Erythroblast (primary cell): ENCODE results near the gene TPK1.

Experiments used
- DNase-seq, 2 experiments: peaks; one replicate each; lab custom pipeline; 2025; lab: John Stamatoyannopoulos, UW
- GATA1 ChIP-seq: IDR thresholded peaks from 2 replicates; pipeline ENCODE4 v1.6.1; 2011; ENCODE audit warnings: low read depth, mild to moderate bottlenecking, control low read depth, low read length, moderate library complexity
- POLR2A ChIP-seq: IDR thresholded peaks from 2 replicates; pipeline ENCODE4 v1.6.1; 2011; ENCODE audit warnings: mild to moderate bottlenecking, low read length

TPK1 gene

DNA sequence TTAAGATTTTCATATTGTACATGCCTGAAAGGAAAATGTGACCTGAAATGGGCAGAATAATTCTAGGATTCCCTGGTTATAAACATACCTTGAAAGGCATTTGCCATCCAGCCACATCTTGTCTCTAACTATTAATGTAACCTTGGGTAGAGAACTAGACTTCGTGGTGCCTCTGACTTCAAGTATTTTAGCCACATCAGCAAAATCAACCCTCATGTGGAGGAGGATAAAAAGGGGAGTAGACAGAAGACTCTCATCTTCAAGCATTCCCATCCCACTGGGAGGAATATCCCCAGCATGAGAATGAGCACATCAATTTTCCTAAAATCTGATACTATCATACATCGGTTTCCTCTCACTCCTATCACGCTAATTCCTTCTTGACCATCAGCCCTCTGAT, 267.6 kb downstream of the TPK1 start:
- no peak for DNase-seq
- TF ChIP-seq GATA1 (no peak), POLR2A (no peak)

DNA sequence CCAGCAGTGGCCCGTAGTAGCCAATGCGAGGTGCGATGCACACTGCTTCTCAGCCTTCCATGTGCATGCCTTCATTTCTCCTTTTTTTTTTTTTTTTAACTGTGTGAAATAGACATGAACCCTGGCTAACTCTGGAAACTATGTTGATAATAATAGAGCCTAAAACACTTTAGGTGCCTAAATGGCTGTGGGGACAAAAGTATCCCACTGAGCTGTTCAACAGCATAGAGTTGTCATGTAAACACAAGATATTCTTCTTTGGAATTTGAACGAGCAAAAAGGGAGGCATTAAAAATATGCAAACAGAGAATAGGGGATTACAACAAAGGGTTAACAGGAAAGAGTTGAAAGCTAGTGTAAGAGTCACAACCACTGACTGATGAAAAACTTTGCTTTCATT, 270.3 kb downstream of the TPK1 start:
- DNase-seq: no peak
- no peak for TF ChIP-seq GATA1
- TF ChIP-seq POLR2A: no peak

DNA sequence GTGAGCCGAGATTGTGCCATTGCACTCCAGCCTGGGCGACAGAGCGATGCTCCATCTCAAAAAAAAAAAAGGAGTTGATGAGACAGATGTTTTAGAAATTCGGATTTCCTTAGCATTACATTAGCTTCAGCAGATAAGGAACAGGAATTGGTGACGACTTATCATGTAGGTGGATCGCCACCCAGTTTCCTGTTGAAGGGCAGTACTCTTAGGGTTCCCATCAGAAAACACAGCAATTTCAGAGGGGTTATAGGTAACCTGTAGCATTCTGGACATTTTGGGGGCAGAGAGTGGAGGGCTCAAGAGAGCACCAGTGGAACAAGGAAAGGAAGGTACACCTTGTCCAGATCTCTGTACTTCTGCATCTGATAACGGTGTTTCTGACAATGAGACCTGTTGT, 286.0 kb downstream of the TPK1 start:
- no peak for TF ChIP-seq GATA1

DNA sequence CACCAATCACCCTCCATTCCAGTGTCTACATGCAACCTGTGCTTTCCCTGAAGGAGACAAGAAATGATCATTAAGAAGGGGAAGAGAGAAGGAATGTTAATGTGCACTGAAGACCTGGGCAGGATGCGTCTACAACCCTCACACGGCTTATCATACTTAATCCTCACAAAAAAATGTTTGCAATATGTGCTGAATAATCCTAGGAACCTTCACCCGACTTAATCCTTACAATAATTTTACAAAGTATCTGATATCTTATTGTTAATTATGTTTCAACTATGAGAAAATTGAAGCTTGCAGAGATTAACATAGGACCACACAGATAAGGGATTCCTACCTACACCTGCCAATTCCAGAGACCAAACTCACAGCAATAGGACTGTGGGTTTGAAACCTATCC, 287.3 kb downstream of the TPK1 start:
- no peak for DNase-seq
- TF ChIP-seq GATA1 (no peak), POLR2A (no peak)

More for the DNA sequence above, 286.0 kb downstream of the TPK1 start:
- DNase-seq: no peak

DNA sequence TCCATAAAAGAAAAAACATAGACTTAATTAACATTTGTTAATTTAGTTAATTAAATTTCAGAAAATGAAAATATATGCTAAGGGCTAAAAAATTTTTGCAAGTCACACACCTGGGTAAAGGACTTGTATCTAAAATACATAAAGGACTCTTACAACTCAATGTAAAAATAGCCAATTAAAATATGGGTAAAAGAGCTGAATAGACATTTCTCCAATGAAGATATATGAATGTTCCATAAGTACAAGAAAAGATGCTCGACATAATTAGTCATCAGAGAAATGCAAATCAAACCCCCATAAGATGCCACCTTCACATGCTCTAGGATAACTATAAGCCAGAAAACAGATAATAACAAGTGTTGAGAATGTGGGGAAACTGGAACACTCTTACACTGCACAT, 288.0 kb downstream of the TPK1 start:
- no peak for DNase-seq

DNA sequence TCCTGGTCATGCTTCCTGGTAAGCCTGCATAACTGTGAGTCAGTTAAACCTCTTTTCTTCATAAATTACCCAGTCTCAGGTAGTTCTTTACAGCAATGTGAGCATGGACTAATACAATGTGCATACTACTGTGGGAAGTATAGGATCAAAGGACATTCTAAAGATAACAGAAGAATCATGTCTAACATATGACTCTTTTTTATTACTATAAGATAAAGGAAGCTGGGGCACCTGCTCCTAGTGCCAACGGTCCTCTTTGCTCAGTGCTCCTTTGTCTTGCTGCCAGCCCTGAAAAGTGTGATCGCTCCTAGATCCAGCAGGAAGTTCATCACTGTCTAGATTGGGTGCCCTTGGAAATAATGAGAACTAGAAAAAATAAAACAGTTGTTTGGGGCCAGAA, 289.1 kb downstream of the TPK1 start:
- TF ChIP-seq GATA1: no peak
- TF ChIP-seq POLR2A: no peak
- DNase-seq: no peak

More for the DNA sequence above, 288.0 kb downstream of the TPK1 start:
- TF ChIP-seq POLR2A (no peak), GATA1 (no peak)

DNA sequence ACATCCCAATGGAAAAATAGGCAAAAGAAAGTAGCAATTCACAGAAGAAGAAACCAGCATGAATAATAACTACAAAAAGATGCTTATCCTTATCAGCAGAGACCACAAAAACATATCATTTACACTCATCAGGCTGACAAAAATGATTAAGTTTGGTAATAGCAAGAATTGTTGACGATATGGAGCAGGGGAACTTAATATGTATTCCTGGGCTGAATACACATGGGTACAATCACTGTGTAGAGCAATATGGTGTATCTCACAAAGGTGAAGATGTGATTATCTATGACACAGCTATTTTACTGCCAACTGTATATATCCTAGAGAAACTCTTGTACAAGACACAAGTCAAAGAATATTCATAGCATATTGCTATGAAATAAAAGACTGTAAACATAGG, 290.5 kb downstream of the TPK1 start:
- TF ChIP-seq POLR2A: no peak
- TF ChIP-seq GATA1: no peak
- DNase-seq: no peak

DNA sequence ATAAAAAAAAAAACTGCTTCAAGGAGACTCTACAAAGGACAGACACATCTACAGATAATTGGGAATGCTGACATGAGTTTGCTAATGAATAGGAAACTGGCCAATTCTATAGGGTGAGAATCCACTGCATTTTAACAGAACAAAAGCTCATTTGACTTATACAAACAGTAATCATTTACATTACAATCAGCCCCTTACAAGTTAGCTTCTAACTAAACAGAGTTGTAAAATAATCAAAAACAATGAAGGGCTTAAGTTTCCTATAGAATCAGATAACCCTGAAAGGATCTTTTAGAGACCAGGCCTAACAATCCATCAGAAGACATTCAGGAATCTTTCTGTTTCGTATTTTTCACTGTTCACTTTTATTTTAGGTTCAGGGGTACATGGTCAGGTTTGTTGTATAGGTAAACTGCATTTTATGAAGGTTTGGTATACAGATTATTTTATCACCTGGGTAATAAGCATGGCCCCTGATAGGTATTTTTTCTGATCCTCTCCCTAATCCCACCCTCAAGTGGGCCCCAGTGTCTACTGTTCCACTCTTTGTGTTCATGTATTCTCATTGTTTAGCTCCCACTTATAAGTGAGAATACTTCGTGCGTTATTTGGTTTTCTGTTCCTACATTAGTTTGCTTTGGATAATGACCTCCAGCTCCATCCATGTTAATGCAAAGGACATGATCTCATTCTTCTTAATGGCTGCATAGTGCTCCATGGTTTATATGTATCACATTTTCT, 301.0 kb downstream of the TPK1 start:
- no peak for DNase-seq
- TF ChIP-seq GATA1: no peak
- no peak for TF ChIP-seq POLR2A

DNA sequence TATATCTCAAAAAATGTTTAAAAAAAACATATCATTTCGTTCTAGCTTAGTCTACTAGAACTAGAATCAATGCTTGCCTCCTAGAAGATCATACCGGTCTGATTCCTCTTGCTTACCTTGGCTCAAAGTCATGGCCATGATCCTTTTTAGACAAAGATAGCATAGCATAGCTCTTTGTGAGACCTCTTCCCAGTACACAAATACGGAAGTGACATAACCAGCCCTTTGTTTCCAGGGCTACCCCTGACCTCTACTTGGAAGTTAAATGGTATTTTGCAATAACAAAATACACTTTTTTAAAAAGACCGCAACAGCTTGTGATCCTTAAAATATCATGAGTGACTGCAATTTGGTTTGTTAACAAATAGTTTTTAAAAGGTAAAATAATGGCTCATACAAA, 301.7 kb downstream of the TPK1 start:
- no peak for DNase-seq
- no peak for TF ChIP-seq POLR2A
- TF ChIP-seq GATA1: no peak

DNA sequence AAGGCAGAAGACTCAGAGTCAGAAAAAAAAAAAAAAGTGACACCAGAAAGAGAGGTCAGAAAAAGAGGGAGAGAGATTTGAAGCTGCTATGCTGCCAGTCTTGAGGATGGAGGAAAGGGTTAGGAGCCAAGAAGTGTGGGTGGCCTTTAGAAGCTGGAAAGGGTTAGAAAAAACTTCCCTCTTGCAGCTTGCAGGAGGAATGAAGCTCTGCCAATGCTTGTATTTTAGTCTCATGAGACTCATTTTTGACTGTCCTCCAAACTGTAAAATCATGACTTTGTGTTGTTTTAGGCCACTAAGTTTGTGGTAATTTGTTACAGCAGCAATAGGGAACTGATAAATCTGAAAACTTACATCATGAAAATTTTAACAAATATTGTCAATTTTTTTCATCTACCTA, 304.7 kb downstream of the TPK1 start:
- no peak for DNase-seq
- no peak for TF ChIP-seq POLR2A
- no peak for TF ChIP-seq GATA1

DNA sequence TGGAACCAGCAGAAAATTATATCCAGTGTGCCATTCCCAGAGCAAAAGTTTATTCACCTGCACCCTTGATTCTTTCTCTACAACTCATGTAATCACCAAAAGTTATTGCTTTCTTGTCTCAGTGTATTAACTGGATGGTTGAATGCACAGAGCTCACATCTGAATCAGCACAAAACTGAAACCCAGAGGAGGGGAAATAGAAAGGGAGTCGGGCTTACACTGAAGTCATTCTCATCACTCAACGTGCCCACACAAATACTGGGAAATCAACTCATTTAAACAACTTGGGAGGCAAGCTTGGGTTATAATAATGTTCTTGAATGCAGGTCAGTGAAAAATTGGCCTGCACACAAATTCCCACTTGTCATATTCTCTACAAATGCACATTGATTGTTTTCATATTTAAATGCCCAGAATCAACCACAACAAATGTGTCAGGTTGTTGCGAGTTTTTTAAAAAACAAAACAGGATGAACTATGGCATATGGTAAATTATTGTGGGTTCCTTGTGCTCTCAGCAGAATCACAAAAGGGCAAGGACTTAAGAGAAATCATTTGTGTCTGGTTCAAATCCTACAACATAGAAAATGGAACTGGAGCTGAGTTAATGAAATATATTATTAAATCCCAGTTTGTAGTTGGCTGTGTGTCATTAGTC, 306.5 kb downstream of the TPK1 start:
- TF ChIP-seq GATA1 (no peak), POLR2A (no peak)
- DNase-seq: no peak

DNA sequence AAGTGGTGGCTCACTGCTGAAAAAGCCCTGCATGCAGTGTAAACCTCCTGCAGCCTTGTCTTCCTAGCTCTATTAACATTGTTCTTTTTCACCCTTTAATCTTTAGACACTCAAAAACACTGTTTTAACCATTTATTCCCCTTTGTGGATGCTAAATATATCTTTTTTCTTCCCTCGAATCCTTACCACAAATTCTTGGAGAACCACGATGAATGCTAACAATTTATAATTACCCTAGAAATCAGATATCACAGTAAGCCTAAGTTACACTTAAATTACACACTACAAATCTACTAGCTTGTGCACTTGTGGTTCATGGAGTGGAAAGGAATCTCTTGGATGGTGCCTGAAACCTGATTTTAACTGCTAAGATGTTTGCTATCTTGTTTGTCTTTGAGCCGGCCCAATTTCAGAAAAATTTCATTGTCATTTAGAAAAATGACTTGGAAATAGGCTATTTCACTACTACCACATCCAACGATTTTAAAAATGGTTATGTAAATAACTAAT, 307.3 kb downstream of the TPK1 start:
- TF ChIP-seq POLR2A: no peak
- no peak for TF ChIP-seq GATA1
- DNase-seq: no peak

DNA sequence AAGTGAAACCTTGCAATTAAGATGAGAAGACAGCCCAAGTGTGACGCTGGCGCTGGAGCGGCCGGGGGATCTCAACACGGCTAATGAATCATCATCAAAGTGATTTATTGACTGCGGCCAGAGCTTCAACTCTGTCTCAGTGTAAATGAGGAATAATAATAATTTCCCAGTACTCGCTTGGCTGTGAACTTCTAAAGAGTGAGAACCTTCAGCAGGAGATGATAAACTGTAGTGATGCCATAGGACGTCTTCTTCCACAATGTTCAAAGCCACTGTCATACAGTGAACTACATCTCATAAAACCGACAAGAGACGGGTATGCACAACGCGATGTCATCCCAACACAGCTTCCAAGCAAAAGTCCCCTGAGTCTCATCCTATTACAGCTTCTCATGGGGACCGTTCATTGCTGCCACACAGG, 308.8 kb downstream of the TPK1 start:
- DNase-seq: no peak
- TF ChIP-seq GATA1: no peak
- TF ChIP-seq POLR2A: no peak

DNA sequence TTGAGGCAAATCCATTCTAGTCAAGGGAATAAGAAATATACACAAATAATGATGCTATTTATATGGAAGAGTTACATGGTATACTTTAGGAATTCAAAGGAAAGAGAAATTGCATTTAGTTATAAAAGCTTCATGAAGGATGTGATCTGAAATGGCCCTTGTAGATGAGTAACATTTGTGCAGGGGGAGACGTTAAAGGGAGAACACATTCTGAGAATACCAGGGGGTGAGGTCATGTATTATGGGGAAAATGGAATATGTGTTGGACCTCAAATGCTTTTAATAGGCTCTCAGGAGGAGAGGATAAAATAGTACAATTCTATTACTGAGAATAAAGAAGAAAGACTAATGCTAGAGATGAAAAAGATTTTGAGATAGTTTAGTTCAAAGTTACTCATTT, 309.9 kb downstream of the TPK1 start:
- DNase-seq: no peak
- no peak for TF ChIP-seq GATA1
- no peak for TF ChIP-seq POLR2A
